Mesendoderm (in vitro differentiated cells): ENCODE measurements around the gene POU3F1.
A peak's percentile ranks its signal among the peaks of the same experiment; 100 is the strongest.
"Not testable (repeated sequence)": the region's sequence is repeated elsewhere in the genome, so short reads cannot be mapped to it uniquely, and the experiment has no call there.

Experiments used
- DNase-seq: peaks from one replicate; pipeline ENCODE4 v3.0.0; 2013
- H2AK5ac ChIP-seq: 2 replicates; pipeline ENCODE4 v1.6.1; 2013; ENCODE audit warnings: low read length, inconsistent platforms
- H2BK120ac ChIP-seq: 2 replicates; pipeline ENCODE4 v1.6.1; 2013; ENCODE audit warnings: low read depth, mild to moderate bottlenecking, low read length, moderate library complexity, mixed read lengths
- H2BK15ac ChIP-seq: replicated peaks from 2 replicates; pipeline ENCODE4 v1.6.1; 2013; ENCODE audit warnings: low read depth, mild to moderate bottlenecking, moderate library complexity
- H2BK5ac ChIP-seq: 2 replicates; pipeline ENCODE4 v1.6.1; 2013; ENCODE audit warnings: low read length, inconsistent platforms
- H3K18ac ChIP-seq: 2 replicates; pipeline ENCODE4 v1.6.1; 2013; ENCODE audit warnings: mild to moderate bottlenecking, low read length, mixed read lengths
- H3K23ac ChIP-seq: one replicate; pipeline ENCODE4 v1.6.1; 2013; ENCODE audit warnings: low read length
- H3K27ac ChIP-seq: 2 replicates; pipeline ENCODE4 v1.5.1; 2013; ENCODE audit warnings: low read depth, mild to moderate bottlenecking, inconsistent platforms, low read length, moderate library complexity
- H3K27me3 ChIP-seq: 2 replicates; pipeline ENCODE4 v1.6.1; 2013; ENCODE audit warnings: low read length, control low read depth, mild to moderate bottlenecking, inconsistent platforms; ENCODE audit not compliant: insufficient read depth, poor library complexity
- H3K36me3 ChIP-seq: 2 replicates; pipeline ENCODE4 v1.6.1; 2013; ENCODE audit warnings: low read length, inconsistent platforms; ENCODE audit not compliant: control insufficient read depth, insufficient read depth
- H3K4ac ChIP-seq: one replicate; pipeline ENCODE4 v1.6.1; 2013; ENCODE audit warnings: low read depth, mild to moderate bottlenecking, low read length, moderate library complexity
- H3K4me1 ChIP-seq: 2 replicates; pipeline ENCODE4 v1.6.1; 2013; ENCODE audit warnings: low read depth, low read length, inconsistent platforms; ENCODE audit not compliant: control insufficient read depth
- H3K4me2 ChIP-seq: 2 replicates; pipeline ENCODE4 v1.6.1; 2013; ENCODE audit warnings: low read length
- H3K4me3 ChIP-seq: 2 replicates; pipeline ENCODE4 v1.5.1; 2013; ENCODE audit warnings: mild to moderate bottlenecking, low read length
- H3K56ac ChIP-seq: one replicate; pipeline ENCODE4 v1.6.1; 2013; ENCODE audit warnings: low read length
- H3K79me1 ChIP-seq: 2 replicates; pipeline ENCODE4 v1.6.1; 2013; ENCODE audit warnings: low read length, inconsistent platforms
- H3K79me2 ChIP-seq: 2 replicates; pipeline ENCODE4 v1.6.1; 2013; ENCODE audit warnings: mild to moderate bottlenecking, low read length; ENCODE audit not compliant: control insufficient read depth, insufficient read depth
- H3K9ac ChIP-seq: 2 replicates; pipeline ENCODE4 v1.6.1; 2013; ENCODE audit warnings: low read length, inconsistent platforms
- H4K5ac ChIP-seq: one replicate; pipeline ENCODE4 v1.6.1; 2013; ENCODE audit warnings: low read length
- H4K8ac ChIP-seq: one replicate; pipeline ENCODE4 v1.6.1; 2013; ENCODE audit warnings: low read depth, mild to moderate bottlenecking, control low read depth, low read length, moderate library complexity
- WGBS: extraction: QIAGEN DNeasy Blood & Tissue Kit; methylation state at CpG from one replicate; pipeline ENCODE4 v1.1.7; 2013; ENCODE audit warnings: low lambda C conversion rate, missing lambda C conversion rate; ENCODE audit not compliant: insufficient coverage; ENCODE audit errors: extremely low coverage; 5-methylcytosine and 5-hydroxymethylcytosine counted together

POU3F1 gene

DNA sequence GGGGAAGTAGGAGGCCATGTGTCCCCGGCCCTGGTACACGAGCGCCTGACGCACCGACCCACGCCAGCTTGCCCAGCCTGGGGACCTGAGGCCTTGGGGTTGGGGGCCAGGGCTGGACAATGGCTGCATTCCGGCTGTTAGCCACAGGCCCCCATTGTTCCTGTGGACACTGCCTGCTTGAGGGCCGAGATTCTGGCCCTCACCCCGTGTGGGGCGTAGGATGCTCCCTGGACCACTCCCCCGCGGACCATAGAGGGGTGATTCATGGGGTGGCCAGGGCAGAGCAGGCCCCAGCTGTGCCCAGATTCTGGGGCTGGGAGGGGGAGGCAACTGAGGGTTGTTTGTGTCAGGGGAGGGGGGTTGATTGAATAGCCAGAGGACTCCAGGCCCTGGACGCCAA lies 11.7 kb downstream of the POU3F1 start:
- H3K56ac ChIP-seq, result no peak overlapping the region
- H3K36me3 ChIP-seq, result no peaks in the 10 kb centered on the region
- WGBS, result no CpG with 5 or more reads among the region's 13 CpGs
- no peak overlapping the region for H3K27ac ChIP-seq
- H3K4ac ChIP-seq, result no peak overlapping the region
- H4K8ac ChIP-seq, result no peak overlapping the region
- H3K23ac ChIP-seq, result no peak overlapping the region
- H2BK120ac ChIP-seq, result no peak overlapping the region
- H2BK15ac ChIP-seq, result no peak overlapping the region
- no peak overlapping the region for H2AK5ac ChIP-seq
- no peaks in the 10 kb centered on the region for H3K27me3 ChIP-seq
- no peak overlapping the region for H4K5ac ChIP-seq
- H3K9ac ChIP-seq, result no peak overlapping the region
- DNase-seq, result no peak
- H3K4me2 ChIP-seq, result no peak overlapping the region
- no peak overlapping the region for H2BK5ac ChIP-seq
- no peaks in the 10 kb centered on the region for H3K79me2 ChIP-seq
- H3K4me3 ChIP-seq, result no peak overlapping the region
- no peak overlapping the region for H3K18ac ChIP-seq
- H3K4me1 ChIP-seq, result peaks cover 5% of the 10 kb centered on the region
- no peaks in the 10 kb centered on the region for H3K79me1 ChIP-seq

DNA sequence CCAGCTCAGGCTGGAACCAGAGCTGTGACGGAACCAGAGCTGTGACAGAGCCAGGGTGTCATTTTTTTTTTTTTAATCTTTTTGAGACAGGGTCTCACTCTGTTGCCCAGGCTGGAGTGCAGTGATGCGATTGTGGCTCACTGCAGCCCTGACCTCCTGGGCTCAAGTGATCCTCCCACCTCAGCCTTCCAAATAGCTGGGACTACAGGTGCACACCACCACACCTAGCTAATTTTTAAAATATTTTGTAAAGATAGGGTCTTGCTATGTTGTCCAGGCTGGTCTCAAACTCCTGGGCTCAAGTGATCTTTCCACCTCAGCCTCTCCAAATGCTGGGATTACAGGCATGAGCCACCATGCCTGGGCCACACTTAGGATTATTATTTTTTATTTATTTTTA lies 13.6 kb downstream of the POU3F1 start:
- H3K79me1 ChIP-seq, H4K8ac ChIP-seq, H2AK5ac ChIP-seq, H2BK5ac ChIP-seq, H3K27ac ChIP-seq, H3K23ac ChIP-seq, DNase-seq, H3K36me3 ChIP-seq, H3K4ac ChIP-seq, H3K18ac ChIP-seq, H3K9ac ChIP-seq, H3K4me2 ChIP-seq, H2BK120ac ChIP-seq, H3K4me3 ChIP-seq, H3K56ac ChIP-seq, H3K27me3 ChIP-seq, H4K5ac ChIP-seq, H3K79me2 ChIP-seq, H2BK15ac ChIP-seq: not testable (repeated sequence)
- peaks cover 16% of the 10 kb centered on the region for H3K4me1 ChIP-seq
- WGBS, result no CpG with 5 or more reads among the region's 2 CpGs

DNA sequence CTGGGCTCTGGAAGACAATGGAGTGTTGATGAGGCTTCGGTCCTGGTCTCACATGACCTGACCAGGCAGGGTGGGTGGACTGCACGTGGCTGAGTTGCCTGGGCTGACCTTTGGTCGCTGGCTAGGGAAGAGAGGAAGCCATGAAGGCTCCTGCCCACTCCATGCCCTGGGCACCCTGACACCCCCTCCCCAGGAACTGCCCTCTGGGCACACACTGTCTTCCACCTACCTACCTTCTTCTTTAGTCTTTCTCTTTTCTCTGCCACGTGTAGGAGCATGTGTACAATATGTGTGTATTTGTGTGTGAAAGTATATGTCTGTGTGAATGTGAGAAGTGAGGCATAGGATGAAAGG lies 15.1 kb downstream of the POU3F1 start:
- Histone ChIP-seq H3K27me3 (no peaks in the 10 kb centered on the region), H3K4me2 (no peak overlapping the region), H3K36me3 (no peaks in the 10 kb centered on the region), H2AK5ac (no peak overlapping the region), H2BK15ac (no peak overlapping the region), H3K56ac (peak overlapping the region; percentile 17), H4K8ac (no peak overlapping the region), H3K79me1 (no peaks in the 10 kb centered on the region), H3K9ac (no peak overlapping the region), H3K4me3 (no peak overlapping the region), H3K79me2 (no peaks in the 10 kb centered on the region), H3K18ac (no peak overlapping the region), H3K27ac (no peak overlapping the region), H2BK120ac (no peak overlapping the region), H3K4me1 (peaks cover 16% of the 10 kb centered on the region), H4K5ac (no peak overlapping the region), H2BK5ac (no peak overlapping the region), H3K4ac (no peak overlapping the region), H3K23ac (no peak overlapping the region)
- WGBS, result no CpG with 5 or more reads among the region's 4 CpGs
- no peak for DNase-seq

DNA sequence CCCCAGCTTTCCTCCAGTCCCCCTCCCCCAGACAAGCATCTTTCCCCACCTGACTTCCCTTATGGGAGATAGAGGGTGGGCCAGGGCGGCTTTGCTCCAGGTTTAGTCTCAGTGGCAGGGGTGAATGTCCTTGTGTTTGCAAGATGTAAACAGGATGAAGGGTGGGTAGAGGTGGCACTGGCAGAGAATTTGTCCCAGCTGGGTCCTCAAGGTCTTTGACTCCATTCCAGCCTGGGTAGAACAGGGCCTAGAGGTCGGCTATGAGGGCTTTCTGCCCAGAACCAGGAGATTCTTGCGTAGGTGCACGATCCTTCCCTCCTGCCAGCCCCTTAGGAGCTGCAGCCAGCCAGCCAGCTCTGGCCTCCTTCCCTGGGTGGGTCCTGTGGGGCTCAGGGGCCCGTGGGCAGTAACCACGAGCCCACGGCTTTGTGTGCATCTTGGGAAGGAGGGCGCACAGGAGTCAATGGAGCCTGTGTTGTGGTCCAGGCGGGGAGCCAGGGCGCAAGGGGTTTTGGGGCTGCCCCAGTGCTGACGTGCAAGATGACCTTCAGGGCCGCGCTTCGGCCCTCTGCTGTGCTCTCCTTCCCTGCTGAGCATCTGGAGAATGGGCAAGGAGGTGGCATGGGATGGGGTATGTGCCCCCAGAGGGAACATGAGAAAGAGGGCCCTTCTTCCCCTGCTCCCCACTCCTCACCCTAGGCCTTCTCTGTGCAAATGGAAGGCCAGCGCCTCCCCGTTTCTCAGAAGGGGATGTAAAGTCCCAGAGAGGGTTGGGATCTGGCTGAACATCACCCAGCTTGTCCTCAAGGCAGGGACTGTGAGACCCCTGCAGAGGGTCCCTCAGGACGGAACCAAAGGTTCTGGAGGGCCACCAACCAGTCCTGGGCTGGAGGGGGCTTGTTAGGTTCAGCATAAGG lies 15.7 kb downstream of the POU3F1 start:
- no CpG with 5 or more reads among the region's 17 CpGs for WGBS
- H3K4me1 ChIP-seq, result peaks cover 16% of the 10 kb centered on the region
- H2BK5ac ChIP-seq, result peak overlapping the region; percentile 40
- peak overlapping the region; percentile 16 for H3K18ac ChIP-seq
- no peaks in the 10 kb centered on the region for H3K79me1 ChIP-seq
- no peak overlapping the region for H4K5ac ChIP-seq
- no peak overlapping the region for H4K8ac ChIP-seq
- H2BK120ac ChIP-seq, result no peak overlapping the region
- H2BK15ac ChIP-seq, result no peak overlapping the region
- no peaks in the 10 kb centered on the region for H3K27me3 ChIP-seq
- DNase-seq, result no peak
- peak overlapping the region; percentile 49 for H2AK5ac ChIP-seq
- no peaks in the 10 kb centered on the region for H3K36me3 ChIP-seq
- H3K56ac ChIP-seq, result peak overlapping the region; percentile 52
- no peak overlapping the region for H3K23ac ChIP-seq
- H3K27ac ChIP-seq, result peak overlapping the region; percentile 2
- no peaks in the 10 kb centered on the region for H3K79me2 ChIP-seq
- H3K4ac ChIP-seq, result no peak overlapping the region
- no peak overlapping the region for H3K4me3 ChIP-seq
- H3K9ac ChIP-seq, result no peak overlapping the region
- H3K4me2 ChIP-seq, result no peak overlapping the region

DNA sequence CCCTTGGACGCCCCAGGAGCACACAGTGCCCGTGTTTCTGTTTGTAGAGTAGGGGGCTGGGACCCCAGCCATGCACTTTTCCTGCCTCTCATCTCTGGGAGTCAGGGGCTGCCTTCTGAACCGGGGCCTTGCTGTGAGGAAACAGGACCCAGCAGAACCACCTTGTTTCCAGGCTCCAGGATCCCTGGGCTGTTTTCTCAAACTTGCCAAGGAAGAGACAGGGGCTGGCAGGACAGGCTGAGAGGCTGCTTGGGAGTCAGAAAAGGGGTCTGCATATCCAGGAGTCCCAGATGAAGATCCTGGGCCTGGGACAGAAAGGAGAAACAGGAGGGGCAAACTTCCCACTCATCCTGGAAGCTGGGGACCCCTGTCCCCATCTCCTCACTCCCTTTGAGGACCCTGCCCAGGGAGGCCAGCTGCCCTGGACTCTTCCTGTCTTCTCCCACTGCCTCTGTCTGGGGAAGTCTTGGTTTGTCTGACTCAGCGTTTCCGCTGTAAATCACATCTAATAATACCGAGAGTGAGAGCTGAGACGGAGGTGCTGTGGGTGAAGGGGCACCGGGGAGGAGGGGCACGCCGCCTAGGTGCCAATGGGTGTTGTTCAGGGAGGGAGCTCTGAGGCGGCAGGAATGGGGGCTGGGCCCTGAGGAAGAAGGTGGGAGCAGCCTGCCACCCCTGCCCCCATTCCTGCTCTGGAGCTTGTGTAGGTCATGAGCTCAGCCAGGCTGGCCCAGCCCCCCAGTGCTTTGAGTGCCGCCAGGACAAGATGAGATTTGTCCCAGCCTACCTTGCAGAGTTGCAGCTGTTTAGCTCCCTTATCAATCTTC lies 16.7 kb downstream of the POU3F1 start:
- peak overlapping the region; percentile 85 for H2BK5ac ChIP-seq
- H3K56ac ChIP-seq, result peak overlapping the region; percentile 85
- H3K27me3 ChIP-seq, result no peaks in the 10 kb centered on the region
- peak overlapping the region; percentile 16 for H3K4me2 ChIP-seq
- peaks cover 16% of the 10 kb centered on the region for H3K4me1 ChIP-seq
- H3K9ac ChIP-seq, result peak overlapping the region; percentile 49
- peak overlapping the region; percentile 8 for H2BK120ac ChIP-seq
- peaks cover 6% of the 10 kb centered on the region for H3K36me3 ChIP-seq
- H3K27ac ChIP-seq, result peak overlapping the region; percentile 46
- peak overlapping the region; percentile 46 for H2AK5ac ChIP-seq
- H2BK15ac ChIP-seq, result no peak overlapping the region
- H3K23ac ChIP-seq, result peak overlapping the region; percentile 95
- H3K18ac ChIP-seq, result peak overlapping the region; percentile 54
- no CpG with 5 or more reads among the region's 12 CpGs for WGBS
- DNase-seq, result peak; percentile 88
- H4K5ac ChIP-seq, result no peak overlapping the region
- H3K4ac ChIP-seq, result peak overlapping the region; percentile 8
- H4K8ac ChIP-seq, result no peak overlapping the region
- no peaks in the 10 kb centered on the region for H3K79me1 ChIP-seq
- H3K4me3 ChIP-seq, result no peak overlapping the region
- H3K79me2 ChIP-seq, result no peaks in the 10 kb centered on the region
